ENCODE results near the gene USP4.

The USP4 gene

DNA sequence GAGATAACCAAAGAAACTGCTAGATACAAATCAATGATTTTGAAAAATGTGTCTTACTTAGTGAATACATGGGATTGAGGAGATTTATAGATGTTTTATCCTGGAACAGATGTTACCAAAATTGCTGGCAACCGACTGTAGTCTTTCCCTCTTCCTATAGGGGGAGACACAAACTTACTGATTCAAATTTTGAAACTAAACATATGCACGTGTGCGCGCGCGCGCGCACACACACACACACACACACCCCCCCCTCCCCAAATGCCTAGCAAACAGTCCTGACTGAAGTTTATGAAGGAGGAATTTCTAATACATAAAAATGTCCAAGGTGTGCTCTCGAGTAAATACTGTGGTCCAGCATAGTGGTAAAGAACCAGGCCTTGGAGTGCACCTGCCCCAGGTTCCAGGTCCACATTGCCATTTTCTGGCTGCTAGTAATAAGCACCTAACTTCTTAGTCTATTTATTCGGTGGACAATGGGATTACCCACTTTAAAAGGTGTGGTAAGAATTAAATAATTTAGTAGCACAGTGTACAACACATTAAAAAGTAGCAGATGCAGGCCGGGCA lies 44.3 kb downstream of the USP4 start:
- DNase-seq (ENCODE audit: low read depth), result peak; percentile 15

DNA sequence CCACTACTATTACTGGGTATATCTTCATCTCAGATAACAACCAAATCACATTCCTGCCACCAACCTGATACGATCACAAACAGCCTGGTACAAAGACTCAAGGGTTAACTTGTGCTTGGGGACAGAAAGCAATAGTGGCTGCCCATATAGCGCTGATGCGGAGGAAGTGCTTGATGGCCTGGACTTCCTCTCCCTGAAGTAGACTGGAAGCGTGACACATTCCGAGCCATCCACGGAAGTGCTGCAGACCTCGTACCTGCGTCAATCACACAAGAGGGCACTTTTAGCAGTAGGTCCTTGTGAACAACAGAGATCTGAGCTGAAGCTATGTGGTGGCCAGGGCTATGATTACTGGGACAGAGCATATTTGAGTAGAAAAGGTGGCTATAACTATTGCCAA lies 45.5 kb downstream of the USP4 start:
- DNase-seq (ENCODE audit: low read depth), result no peak

DNA sequence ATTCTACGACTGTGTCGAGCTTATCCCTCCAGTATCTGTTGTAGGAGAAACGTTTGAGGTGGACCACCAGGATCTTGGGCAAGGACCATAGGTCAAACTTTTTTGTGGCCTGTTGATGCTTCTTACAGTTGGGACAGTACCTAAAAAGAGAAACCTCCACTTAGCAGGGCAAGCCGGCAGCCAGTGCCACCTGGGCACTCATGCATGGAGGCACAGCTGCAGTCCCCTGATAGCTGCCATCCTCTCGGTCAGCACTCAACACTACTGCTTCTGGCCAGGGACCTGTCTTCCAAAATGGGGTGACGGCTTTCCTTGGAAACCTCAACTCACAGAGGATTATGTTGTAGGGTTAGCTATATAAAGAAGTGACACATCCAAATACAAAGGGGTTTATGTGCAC lies 55.9 kb downstream of the USP4 start:
- no peak for DNase-seq (ENCODE audit: low read depth)

- peak; percentile 59 for DNase-seq (ENCODE audit: low read depth)
Observed at GRCh38 chr3:49279376-49279775, 60.5 kb downstream of the USP4 start.

GRCh38 chr3:49278548-49278947 lies 61.3 kb downstream of the USP4 start:
- no peak for DNase-seq (ENCODE audit: low read depth)

DNA sequence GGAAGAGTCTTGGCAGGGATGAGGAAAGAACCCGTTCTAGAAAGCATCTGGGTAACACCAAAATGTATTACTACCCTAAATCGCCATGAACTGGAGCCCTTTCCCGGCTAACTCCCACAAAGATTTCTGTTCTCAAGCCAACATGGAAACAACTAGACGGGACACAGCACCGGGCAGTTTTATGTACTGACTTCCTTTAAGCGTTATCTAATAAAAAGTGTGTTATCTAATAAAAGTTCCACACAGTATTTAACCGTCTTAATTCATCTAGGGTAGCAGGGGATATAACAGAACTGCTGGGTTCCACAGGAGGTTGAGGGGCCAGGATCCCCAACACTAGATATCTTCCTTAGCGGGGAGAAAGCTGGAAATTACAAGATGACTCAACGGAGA lies 62.5 kb downstream of the USP4 start:
- DNase-seq (ENCODE audit: low read depth), result peak; percentile 17

- DNase-seq (ENCODE audit: low read depth), result peak; percentile 74
Observed at GRCh38 chr3:49276475-49277382, 63.1 kb downstream of the USP4 start, which contains the start of gene C3orf62. Gene C3orf62, minus strand, starts transcription at chr3:49277232. Its CDS starts 360 bp downstream, at chr3:49276872.

DNA sequence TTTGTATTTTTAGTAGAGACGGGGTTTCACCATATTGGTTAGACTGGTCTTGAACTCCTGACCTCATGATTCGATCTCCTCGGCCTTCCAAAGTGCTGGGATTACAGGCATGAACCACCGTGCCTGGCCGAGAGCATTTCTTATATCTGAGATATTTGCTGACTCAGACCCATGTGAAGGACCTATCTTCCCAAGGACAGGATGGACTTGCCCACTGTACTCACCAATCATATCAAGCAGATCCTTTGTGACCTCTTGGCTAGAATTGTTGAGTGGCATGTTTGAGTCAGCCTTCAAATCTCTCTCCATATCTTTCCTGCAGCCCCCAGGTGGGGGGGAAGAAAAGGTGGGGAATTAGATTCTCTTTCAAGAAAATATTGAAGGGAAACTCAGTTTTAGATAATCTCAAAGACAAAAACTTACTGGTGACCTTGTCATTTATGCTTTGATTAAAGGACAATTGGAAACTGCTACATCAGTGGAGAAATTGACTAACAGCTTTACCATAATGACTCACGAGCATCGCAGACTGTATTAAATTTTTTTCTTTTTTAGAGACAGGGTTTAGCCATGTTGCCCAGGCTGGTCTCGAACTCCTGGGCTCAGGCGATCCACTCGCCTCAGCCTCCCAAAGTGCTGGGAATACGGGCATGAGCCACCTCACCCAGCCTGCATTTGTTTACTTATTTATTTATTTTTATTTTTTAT lies 65.9 kb downstream of the USP4 start:
- no peak for DNase-seq (ENCODE audit: low read depth)

DNA sequence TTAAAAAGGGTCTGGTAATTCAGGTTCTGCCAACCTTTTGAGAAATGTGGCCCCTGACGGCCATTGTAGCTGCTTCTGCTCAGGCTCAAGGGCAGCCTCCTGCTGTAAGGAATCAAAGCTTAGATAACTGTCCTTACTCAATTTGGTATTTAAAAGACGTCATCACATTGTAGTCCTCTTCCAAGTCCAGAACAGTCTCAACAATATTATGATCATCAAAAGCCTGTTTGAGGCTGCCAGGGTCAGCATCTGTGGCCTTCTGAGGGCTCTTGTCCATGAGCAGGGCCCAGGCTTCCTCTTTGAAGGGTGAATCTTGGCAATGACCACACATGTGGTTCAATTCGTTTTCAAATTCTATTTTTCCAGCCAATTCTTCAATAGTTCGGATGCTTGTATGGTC lies 68.8 kb downstream of the USP4 start:
- DNase-seq (ENCODE audit: low read depth), result no peak

DNA sequence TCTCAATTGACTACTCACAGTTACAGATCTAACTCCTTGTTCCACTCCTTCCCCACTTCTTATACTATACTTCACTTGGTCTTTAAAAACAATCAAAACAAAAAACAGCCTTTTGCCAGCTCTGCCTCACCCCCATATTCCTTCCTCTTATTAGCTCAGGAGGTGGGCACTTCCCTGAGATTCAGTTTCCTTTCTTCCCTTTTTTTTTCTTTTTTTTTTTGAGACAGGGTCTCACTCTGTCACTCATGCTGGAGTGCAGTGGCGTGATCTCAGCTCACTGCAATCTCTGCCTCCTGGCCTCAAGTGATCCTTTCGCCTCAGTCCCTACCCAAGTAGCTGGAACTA lies 69.7 kb downstream of the USP4 start:
- DNase-seq (ENCODE audit: low read depth), result no peak

DNA sequence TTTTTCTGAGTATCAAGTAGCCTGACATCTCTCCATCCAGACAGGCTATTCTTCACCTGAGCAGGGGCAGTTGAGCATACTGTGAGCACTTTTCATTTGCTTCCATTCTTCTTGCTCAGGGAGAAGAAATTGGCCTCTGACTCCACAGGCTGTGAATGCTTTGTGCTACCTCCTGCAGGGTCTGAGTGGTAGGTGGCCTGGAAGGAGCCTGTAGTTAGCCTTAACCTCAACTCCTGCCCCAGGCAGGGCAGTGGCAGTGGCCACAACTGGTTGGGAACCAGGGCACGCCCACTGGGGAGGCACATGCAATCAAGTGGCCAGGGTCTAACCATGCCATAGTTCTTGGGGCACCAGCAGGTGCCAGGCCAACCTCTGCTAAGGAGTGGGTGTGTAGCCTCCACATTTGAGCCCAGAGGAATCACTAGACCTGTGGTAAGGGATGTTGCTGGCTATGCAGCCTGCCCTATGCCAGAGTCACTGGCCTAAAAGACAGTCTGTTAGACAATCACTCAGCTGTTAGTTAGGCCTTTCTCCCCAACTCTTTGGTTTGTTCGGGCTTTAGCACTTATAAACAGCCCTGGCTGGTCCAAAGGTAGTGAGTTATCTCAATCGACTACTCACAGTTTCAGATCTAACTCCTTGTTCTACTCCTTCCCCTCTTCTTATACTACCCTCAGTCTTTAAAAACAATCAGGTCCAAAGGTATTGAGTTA lies 70.3 kb downstream of the USP4 start:
- no peak for DNase-seq (ENCODE audit: low read depth)

- DNase-seq (ENCODE audit: low read depth), result peak; percentile 21
Observed at GRCh38 chr3:49266410-49267095, 73.3 kb downstream of the USP4 start.

DNA sequence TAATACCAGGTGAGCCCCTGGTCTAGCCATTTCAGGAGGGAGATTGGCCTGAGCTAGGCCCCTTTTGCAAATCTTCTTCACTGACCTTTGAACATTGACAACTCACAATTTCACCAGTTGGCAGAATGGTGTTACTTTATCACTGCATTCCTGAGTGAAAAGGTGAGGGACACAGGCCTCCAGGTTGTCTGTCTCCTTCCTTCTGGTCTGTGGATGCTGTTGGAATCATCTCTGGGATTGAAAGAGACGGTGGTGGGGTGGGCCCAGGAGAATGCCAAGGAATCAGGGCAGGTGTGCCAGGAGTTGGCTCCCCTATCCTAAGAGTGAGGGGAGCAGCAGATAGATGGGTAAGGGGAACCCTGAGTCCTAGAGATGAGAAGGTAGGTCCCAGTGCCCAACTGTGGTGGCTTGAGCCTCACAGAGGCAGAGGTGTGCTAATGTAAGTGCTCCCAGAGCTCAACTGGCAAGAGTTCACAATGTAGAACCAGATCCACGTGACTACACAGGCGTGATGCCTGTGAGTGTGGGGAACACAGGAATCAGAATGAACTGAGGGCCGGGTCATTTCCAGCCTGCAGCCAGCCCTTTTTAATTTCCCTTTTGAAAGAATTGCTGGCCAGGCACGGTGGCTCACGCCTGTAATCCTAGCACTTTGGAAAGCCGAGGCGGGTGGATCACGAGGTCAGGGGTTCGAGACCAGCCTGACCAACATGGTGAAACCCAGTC lies 74.0 kb downstream of the USP4 start:
- no peak for DNase-seq (ENCODE audit: low read depth)

GRCh38 chr3:49263159-49263889 lies 76.5 kb downstream of the USP4 start:
- no peak for DNase-seq (ENCODE audit: low read depth)

- no peak for DNase-seq (ENCODE audit: low read depth)
Observed at GRCh38 chr3:49260806-49261324, 79.0 kb downstream of the USP4 start.

GRCh38 chr3:49257187-49257586 lies 82.7 kb downstream of the USP4 start:
- DNase-seq (ENCODE audit: low read depth), result no peak

- DNase-seq (ENCODE audit: low read depth), result no peak
Observed at GRCh38 chr3:49255718-49256511, 83.9 kb downstream of the USP4 start.

GRCh38 chr3:49255112-49255511 lies 84.7 kb downstream of the USP4 start:
- DNase-seq (ENCODE audit: low read depth), result no peak

DNA sequence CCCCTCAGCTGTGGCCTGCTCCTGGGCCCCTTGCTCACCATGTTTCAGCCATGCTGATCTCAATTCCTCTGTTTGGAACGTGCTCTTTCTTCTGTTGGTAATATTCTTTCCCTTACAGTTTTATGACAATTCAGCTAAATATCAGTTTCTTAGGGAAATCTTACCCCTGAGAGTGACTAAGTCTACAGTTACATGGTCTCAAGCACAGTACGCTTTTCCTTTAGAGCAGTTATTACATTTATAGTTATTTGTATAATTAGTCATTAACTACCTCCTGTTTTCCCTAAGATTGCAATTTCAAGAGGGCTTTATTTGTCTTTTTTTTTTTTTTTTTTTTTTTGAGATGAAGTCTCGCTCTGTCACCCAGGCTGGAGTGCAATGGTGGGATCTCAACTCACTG lies 86.3 kb downstream of the USP4 start:
- no peak for DNase-seq (ENCODE audit: low read depth)

Data from stromal cell of bone marrow (primary cell).